Pancreas (tissue), 10 donors: ENCODE measurements around the gene MGAT3. TPM values are rescaled to one million over a fixed set of nuclear protein-coding genes. Genes with fewer than 3 reads are reported as not detected.
A peak's percentile ranks its signal among the peaks of the same experiment; 100 is the strongest.

Experiments
- ATAC-seq, 4 donors: fragments of 200-7000 bp; cut with Tn5 transposase; one replicate each; pipeline versions ENCODE4 v1.8.0 to v1.9.1; 2020; ENCODE audit warnings: mild to moderate bottlenecking in 4 of 4, moderate library complexity in 4 of 4
- DNase-seq, 6 donors: peaks; one replicate each; pipeline ENCODE4 v3.0.0-alpha.2; 2020
- FAIRE-seq: peaks from 2 replicates; lab custom pipeline; 2012; peaks lifted over from hg19 to GRCh38; lab: Jason Lieb, UNC
- H3K27ac ChIP-seq, 4 donors: fragments of 200-600 bp; sonication (generic); 1 replicate in 3 of 4; 2 replicates in 1 of 4; pipeline versions ENCODE4 v1.5.0 to v1.8.0; 2020
- H3K27me3 ChIP-seq, 4 donors: fragments of 200-600 bp; one replicate each; pipeline ENCODE4 v1.8.0; 2021
- H3K36me3 ChIP-seq, 3 donors: fragments of 200-600 bp; sonication (generic) in 1 of 3; one replicate each; pipeline versions ENCODE4 v1.5.0 to v1.8.0; 2020 to 2021
- H3K4me1 ChIP-seq, 3 donors: fragments of 200-600 bp; one replicate each; pipeline ENCODE4 v1.8.0; 2021
- H3K4me3 ChIP-seq, 4 donors: fragments of 200-600 bp; sonication (generic) in 2 of 4; one replicate each; pipeline versions ENCODE4 v1.5.0 to v1.8.0; 2020 to 2021
- H3K9me3 ChIP-seq, 4 donors: fragments of 200-600 bp; one replicate each; pipeline ENCODE4 v1.8.0; 2021
- CTCF ChIP-seq, 4 donors: fragments of 200-600 bp; sonication (generic) in 3 of 4; IDR thresholded peaks; one replicate each; pipeline versions ENCODE4 v1.5.0 to v1.8.0; 2021; ENCODE audit warnings: antibody characterized with exemption in 4 of 4
- WGBS, 2 donors: extraction: QIAGEN DNeasy Blood & Tissue Kit; methylation state at CpG; one replicate each; pipeline ENCODE4 v1.1.7; 2013; 5-methylcytosine and 5-hydroxymethylcytosine counted together
- intact Hi-C, 3 donors: fragments of 100-400 bp; cut with DNase I; formaldehyde crosslinking; loops; one replicate each; pipeline versions ENCODE4 v1.11.1 to v1.14.2; 2022
- polyA plus RNA-seq, 2 donors: library from polyadenylated mRNA; stranded (reverse); fragments of 200-250 nt; gene quantifications; one replicate each; pipeline ENCODE4 v1.2.3, GENCODE V29; 2013
- total RNA-seq, 6 donors: library from RNA; stranded (reverse); fragmentation: NEBNext Ultra II Directional in 4 of 6; extraction: Animal tissue kit (Norgen Biotek cat#: 25700) in 4 of 6; gene quantifications; one replicate each; pipeline versions ENCODE4 v1.2.1 to v1.2.4, GENCODE V29; 2021 to 2023
- donor health status: healthy with polysubstance abuse.
- donor health status: DM: no; HTN: no; CAD: no; lungs with moderate emphysema.
- donor health status: DM: no; HTN: no; CAD: no.
- donor health status: control.
- donor health status: control.
- donor health status: Bipolar disorder and iron deficiency.
- donor health status: DM: yes; HTN: yes; CAD: no.
- donor health status: DM: no; HTN: no; CAD: no.
- donor health status: DM: no; HTN: no; CAD: no.
- donor health status: DM: yes; HTN: yes; CAD: no.

The MGAT3 gene
- total and polyA plus RNA-seq, 8 donors, result 1.5 to 4.2 (median 2.2) TPM

DNA sequence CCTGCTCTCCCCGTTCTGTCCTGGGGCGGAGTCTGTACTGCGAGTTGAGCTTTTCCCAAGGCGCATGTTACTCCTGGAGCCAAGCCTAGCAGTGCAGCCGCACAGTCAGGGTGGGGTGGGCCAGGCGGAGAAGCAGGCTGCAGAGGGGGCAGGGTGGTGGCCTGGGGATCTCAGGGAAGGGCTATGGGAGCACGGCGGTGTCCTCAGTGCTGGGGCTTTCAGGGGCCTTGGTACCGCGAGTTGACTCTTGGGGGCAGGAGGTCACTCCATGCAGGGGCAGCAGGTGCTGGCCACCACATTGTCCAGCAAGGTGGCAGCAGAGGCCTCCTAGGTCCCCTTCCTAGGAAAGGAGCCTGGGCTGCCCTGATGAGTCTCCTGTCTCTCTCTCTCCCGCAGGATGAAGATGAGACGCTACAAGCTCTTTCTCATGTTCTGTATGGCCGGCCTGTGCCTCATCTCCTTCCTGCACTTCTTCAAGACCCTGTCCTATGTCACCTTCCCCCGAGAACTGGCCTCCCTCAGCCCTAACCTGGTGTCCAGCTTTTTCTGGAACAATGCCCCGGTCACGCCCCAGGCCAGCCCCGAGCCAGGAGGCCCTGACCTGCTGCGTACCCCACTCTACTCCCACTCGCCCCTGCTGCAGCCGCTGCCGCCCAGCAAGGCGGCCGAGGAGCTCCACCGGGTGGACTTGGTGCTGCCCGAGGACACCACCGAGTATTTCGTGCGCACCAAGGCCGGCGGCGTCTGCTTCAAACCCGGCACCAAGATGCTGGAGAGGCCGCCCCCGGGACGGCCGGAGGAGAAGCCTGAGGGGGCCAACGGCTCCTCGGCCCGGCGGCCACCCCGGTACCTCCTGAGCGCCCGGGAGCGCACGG lies 30.4 kb downstream of the MGAT3 start:
- FAIRE-seq (no peak), DNase-seq (no peak), ATAC-seq (no peak)
- Histone ChIP-seq H3K27me3 (no peaks in the 10 kb centered on the region), H3K27ac (no peak overlapping the region), H3K36me3 (no peaks in the 10 kb centered on the region), H3K4me1 (no peaks in the 10 kb centered on the region), H3K4me3 (no peak overlapping the region), H3K9me3 (no peaks in the 10 kb centered on the region)
- WGBS, 2 donors, result 82 to 87% methylated on average over 43 to 45 of the region's 45 CpGs
- intact Hi-C loops, result no loop called here
- TF ChIP-seq CTCF (IDR thresholded peaks at IDR 0.05), result no peak

DNA sequence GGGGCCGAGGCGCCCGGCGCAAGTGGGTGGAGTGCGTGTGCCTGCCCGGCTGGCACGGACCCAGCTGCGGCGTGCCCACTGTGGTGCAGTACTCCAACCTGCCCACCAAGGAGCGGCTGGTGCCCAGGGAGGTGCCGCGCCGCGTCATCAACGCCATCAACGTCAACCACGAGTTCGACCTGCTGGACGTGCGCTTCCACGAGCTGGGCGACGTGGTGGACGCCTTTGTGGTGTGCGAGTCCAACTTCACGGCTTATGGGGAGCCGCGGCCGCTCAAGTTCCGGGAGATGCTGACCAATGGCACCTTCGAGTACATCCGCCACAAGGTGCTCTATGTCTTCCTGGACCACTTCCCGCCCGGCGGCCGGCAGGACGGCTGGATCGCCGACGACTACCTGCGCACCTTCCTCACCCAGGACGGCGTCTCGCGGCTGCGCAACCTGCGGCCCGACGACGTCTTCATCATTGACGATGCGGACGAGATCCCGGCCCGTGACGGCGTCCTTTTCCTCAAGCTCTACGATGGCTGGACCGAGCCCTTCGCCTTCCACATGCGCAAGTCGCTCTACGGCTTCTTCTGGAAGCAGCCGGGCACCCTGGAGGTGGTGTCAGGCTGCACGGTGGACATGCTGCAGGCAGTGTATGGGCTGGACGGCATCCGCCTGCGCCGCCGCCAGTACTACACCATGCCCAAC lies 31.2 kb downstream of the MGAT3 start:
- no peaks in the 10 kb centered on the region for H3K9me3 ChIP-seq
- no peak overlapping the region for H3K4me3 ChIP-seq
- 87 to 93% methylated on average over 70 of the region's 70 CpGs for WGBS, 2 donors
- H3K4me1 ChIP-seq, result no peaks in the 10 kb centered on the region
- DNase-seq, result no peak
- intact Hi-C loops, result no loop called here
- TF ChIP-seq CTCF (IDR thresholded peaks at IDR 0.05), result no peak
- no peak overlapping the region for H3K27ac ChIP-seq
- FAIRE-seq, result no peak
- no peak for ATAC-seq
- no peaks in the 10 kb centered on the region for H3K27me3 ChIP-seq
- H3K36me3 ChIP-seq, result no peaks in the 10 kb centered on the region

GRCh38 chr22:39488563-39489083 lies 31.8 kb downstream of the MGAT3 start:
- Histone ChIP-seq H3K4me3 (no peak overlapping the region), H3K27ac (no peak overlapping the region), H3K27me3 (no peaks in the 10 kb centered on the region), H3K4me1 (no peaks in the 10 kb centered on the region), H3K36me3 (no peaks in the 10 kb centered on the region), H3K9me3 (no peaks in the 10 kb centered on the region)
- DNase-seq, result no peak
- no peak for TF ChIP-seq CTCF (IDR thresholded peaks at IDR 0.05)
- 87% methylated on average over 39 of the region's 39 CpGs for WGBS, 2 donors
- ATAC-seq, result no peak
- intact Hi-C loops, result no loop called here
- no peak for FAIRE-seq

- DNase-seq, result no peak
- Histone ChIP-seq H3K27ac (no peak overlapping the region), H3K36me3 (no peaks in the 10 kb centered on the region), H3K4me3 (no peak overlapping the region), H3K9me3 (no peaks in the 10 kb centered on the region), H3K27me3 (no peaks in the 10 kb centered on the region), H3K4me1 (no peaks in the 10 kb centered on the region)
- 70 to 76% methylated on average over 17 of the region's 17 CpGs for WGBS, 2 donors
- TF ChIP-seq CTCF (IDR thresholded peaks at IDR 0.05), result no peak
- no peak for FAIRE-seq
- ATAC-seq, result peak in 3 of 4 donors; percentile 2 to 44 (median 33)
- intact Hi-C loops, result loop anchor here in 1 of 3 donors (5.0 kb wide), 1 partner anchor 38 kb away; no protein-coding TSS in a partner anchor
Observed at GRCh38 chr22:39489094-39490068, 32.6 kb downstream of the MGAT3 start.
